GM12872 (cell line): ENCODE measurements around the gene TRMT6.

ENCODE experiments used
- CTCF ChIP-seq: IDR thresholded peaks from 3 replicates; pipeline ENCODE4 v1.5.1; 2011; ENCODE audit warnings: low read depth, mild to moderate bottlenecking, low read length, moderate library complexity; ENCODE audit not compliant: insufficient read depth

TRMT6 gene

GRCh38 chr20:5980720-5981538 lies 30.6 kb upstream of the TRMT6 start:
- TF ChIP-seq CTCF = no peak

GRCh38 chr20:5979801-5980200 lies 29.5 kb upstream of the TRMT6 start:
- no peak for TF ChIP-seq CTCF

GRCh38 chr20:5977975-5978374 lies 27.6 kb upstream of the TRMT6 start:
- TF ChIP-seq CTCF = no peak

GRCh38 chr20:5977223-5977622 lies 26.9 kb upstream of the TRMT6 start:
- TF ChIP-seq CTCF = no peak

DNA sequence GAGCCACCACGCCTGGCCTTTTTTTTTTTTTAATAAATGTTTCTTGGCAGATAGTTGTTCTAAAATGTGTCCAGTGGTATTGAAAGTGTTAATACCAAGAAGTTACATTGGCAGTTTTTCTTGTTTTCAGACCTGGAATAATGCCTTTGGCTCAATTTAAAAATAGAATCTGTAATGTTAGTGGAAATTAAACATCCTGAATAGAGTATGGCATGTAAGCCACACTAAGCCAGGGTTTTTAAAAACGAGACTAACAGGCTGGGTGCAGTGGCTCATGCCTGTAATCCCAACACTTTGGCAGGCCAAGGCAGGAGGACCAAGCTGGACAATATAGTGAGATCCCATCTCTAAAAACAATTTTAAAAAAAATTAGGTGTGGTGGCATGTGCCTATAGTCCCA lies 25.4 kb upstream of the TRMT6 start:
- no peak for TF ChIP-seq CTCF

GRCh38 chr20:5974531-5974930 lies 24.2 kb upstream of the TRMT6 start:
- TF ChIP-seq CTCF = no peak

GRCh38 chr20:5973971-5974370 lies 23.6 kb upstream of the TRMT6 start:
- no peak for TF ChIP-seq CTCF
